Stimulated activated CD4-positive, alpha-beta T cell treated with anti-CD3 and anti-CD28 coated beads, Interleukin-1b, Interleukin-23, amount 100 ng/mL, for 48 hours (primary cell): ENCODE results near the gene TRAPPC5.
A peak's percentile ranks its signal among the peaks of the same experiment; 100 is the strongest.

Source experiments
- DNase-seq: peaks from one replicate; pipeline ENCODE4 v3.0.0-alpha.2; 2020

TRAPPC5 gene

DNA sequence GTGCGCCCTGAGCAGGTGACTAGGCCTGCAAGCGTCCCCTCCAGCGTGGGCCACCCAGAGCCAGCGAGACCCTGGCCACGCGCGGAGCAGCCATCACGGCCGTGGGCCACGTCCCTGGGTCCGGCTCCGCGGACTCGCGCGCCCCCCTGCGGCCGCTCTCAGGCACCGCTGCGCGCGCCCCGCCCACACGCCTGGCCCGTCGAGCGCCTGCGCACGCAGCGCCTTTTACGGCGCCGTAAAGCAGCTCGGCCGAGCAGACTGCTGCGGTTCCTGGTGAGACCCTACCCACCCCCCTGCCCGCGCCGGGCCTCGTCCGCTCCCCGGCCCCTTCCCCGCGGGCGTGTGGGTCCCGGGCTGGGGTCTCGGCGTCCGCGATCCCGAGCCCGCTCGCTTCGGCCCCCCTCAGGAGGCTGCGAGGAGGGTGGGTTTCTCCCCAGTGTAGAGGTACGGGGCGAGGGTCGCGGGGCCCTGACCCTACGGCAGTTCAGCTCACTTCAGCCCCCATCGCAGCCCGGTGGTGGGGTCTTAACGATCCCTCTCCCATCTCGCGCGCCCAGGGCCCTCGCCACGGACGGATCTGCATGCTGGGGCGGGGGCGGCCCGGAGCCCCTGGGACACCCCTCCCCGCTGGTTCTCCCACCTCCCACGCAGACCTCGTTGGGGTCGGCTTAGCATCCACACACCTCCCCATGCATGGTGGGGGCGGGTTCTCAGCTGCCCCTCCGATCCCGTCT lies at the start of gene TRAPPC5:
Gene TRAPPC5 (plus strand): TSS at position 228 of the 734 bp plus-strand sequence. CDS start 1,421 bp downstream, outside the sequence.
- peak; percentile 84 for DNase-seq

DNA sequence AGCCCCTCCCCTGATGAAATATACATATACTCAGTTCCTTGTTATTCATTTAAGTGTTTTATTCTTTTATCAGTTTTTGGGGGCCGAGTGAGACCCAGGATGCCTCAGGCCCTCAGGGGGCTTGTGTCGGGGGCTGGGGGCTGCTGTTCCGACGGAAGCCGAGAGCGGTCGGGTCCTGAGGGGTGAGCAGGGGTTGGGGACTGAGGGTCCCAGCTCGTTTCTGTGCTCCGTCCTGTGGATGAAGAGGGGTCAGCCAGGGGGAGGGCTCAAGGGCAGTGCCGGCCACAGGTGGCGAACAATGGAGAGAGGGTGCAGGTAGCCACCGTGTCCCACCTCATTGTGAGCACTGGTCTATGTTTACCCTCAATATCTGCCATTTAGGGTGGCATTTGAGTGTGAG lies 49.1 kb upstream of the TRAPPC5 start:
- DNase-seq: no peak

GRCh38 chr19:7632340-7633203 lies 48.1 kb upstream of the TRAPPC5 start:
- no peak for DNase-seq

DNA sequence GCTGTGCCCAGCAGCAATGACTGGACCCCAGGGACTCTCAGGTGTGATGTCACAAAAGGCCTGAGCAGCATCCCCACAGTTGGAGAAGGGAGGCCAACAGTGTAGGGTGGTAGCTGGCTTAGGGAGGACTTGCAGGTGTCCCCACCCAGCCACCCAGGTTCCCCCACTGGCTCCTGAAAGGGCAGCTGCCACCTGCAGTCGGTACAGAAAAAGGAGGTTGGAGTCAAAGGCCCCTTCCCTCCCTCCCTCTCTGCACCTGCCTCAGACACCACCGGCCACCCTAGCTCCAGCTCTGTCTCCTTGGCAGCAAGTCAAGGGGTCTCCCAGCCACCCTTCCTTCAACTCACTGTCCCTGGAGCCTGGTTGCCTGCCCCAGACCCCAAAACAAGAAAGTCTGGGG lies 46.9 kb upstream of the TRAPPC5 start, which contains the start of gene PCP2:
Gene PCP2 (minus strand): TSS at position 22 of the 400 bp plus-strand sequence. CDS start 262 bp downstream, outside the sequence.
- DNase-seq: no peak

- DNase-seq: no peak
Observed at GRCh38 chr19:7635670-7636069, 45.0 kb upstream of the TRAPPC5 start.

DNA sequence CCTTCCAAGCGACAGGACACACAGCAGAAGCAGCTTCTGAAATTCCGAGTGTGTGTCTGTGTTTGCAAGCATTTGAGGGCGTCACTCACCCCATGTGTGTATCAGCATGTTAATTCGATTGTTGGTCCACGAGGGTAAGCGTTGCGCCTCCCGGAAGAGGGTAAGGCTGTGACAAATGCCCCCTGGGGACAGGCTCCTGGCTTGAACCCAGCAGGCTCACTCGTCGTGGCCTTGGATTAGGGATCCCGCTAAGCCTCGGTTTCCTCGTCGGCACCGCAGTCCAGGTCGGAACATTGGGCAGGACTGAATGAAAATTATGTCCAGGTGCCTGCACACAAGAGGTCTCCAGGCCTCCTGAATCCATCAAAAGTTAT lies 44.3 kb upstream of the TRAPPC5 start:
- no peak for DNase-seq

DNA sequence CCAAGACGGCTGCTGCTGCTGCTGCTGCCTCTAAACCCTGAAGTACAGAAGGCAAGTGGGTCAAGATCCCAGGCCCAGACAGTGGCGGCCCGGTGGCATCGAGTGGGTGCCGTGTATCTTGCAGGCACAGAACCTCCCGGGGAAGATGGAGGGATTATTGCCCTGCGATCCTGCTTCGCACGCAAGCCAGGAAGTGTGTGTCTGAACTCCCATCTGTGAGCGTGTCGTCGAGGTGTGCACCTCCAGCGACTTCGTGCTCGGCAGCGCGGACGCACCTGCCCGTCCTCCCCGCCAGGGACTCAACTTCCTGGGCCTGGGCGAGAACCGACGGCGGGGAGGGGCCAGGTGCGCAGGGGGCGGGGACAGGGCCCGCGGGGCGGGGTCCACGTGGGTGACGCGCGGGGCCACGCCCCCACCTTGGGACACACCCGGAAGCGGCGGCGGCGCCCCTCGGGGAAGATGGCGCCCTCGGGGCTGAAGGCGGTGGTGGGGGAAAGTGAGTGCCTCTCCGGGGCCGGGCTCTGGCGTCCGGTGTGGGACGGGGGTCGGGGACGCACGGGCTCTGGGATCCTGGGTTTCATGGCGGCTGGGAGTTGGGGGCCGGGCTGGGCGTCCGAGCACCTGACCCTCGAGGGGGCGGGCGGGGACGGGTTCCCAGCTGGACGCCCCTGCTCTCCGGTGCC lies 43.8 kb upstream of the TRAPPC5 start, which contains the start of gene STXBP2:
Gene STXBP2 (plus strand): TSS at position 420 of the 683 bp plus-strand sequence. CDS start 40 bp downstream, at position 460.
- DNase-seq: peak; percentile 91

GRCh38 chr19:7637374-7638256 lies 43.0 kb upstream of the TRAPPC5 start:
- no peak for DNase-seq

GRCh38 chr19:7638802-7639465 lies 41.7 kb upstream of the TRAPPC5 start:
- no peak for DNase-seq

- DNase-seq: no peak
Observed at GRCh38 chr19:7639863-7640348, 40.7 kb upstream of the TRAPPC5 start.

DNA sequence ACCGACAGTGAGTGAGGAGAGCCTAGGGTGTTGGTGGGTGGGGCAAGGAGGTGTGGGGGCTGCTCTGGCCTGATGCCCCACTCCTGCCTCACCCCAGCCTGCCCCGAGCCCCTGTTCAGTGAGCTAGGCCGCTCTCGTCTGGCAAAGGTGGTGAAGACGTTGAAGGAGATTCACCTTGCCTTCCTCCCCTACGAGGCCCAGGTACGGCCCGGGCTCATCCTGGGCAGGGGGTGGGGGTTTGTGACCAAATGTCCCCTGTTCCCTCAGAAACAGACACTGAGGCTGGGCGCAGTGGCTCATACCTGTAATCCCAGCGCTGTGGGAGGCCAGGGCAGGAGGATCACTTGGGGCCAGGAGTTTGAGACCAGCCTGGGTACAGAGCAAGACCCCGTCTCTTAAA lies 39.8 kb upstream of the TRAPPC5 start:
- DNase-seq: no peak

DNA sequence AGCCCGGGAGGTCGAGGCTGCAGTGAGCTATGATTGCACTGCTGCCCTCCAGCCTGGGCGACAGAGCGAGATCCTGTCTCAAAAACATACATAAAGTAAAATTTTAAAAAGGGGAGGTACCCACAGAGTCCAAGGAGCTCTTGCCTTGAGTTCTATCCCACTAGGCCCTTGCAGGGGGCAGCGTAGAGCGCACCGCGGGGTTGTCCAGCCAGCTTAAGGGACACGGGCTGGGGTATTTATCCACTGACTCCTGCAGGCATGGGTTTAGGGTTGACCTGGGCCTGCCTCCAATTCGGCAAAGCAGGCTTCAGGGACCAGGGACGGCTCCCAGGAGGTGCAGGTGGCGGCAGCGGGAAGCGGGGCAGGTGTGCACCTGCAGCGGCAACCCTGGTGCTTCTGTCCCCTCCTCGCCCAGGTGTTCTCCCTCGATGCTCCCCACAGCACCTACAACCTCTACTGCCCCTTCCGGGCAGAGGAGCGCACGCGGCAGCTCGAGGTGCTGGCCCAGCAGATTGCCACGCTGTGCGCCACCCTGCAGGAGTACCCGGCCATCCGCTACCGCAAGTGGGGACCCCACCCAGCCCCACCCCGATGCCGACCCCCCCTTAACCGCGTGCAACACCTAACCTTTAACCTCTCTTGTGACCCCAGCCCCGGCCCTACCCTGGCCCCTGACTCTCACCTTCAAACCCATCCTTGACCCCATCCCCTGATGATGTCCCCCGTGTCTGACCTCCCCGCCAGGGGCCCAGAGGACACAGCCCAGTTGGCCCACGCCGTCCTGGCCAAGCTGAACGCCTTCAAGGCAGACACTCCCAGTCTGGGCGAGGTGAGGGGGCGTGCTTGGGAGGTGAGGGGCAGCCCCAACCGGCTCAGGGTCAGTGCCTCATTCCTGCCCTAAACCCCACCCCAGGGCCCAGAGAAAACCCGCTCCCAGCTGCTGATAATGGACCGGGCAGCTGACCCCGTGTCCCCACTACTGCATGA lies 39.0 kb upstream of the TRAPPC5 start:
- no peak for DNase-seq

GRCh38 chr19:7642295-7643030 lies 38.2 kb upstream of the TRAPPC5 start:
- DNase-seq: no peak

GRCh38 chr19:7643031-7643415 lies 37.6 kb upstream of the TRAPPC5 start:
- no peak for DNase-seq

- DNase-seq: peak; percentile 52
Observed at GRCh38 chr19:7643629-7644549, 36.7 kb upstream of the TRAPPC5 start.

- DNase-seq: no peak
Observed at GRCh38 chr19:7644550-7644877, 36.1 kb upstream of the TRAPPC5 start.

- no peak for DNase-seq
Observed at GRCh38 chr19:7645163-7645562, 35.5 kb upstream of the TRAPPC5 start.

DNA sequence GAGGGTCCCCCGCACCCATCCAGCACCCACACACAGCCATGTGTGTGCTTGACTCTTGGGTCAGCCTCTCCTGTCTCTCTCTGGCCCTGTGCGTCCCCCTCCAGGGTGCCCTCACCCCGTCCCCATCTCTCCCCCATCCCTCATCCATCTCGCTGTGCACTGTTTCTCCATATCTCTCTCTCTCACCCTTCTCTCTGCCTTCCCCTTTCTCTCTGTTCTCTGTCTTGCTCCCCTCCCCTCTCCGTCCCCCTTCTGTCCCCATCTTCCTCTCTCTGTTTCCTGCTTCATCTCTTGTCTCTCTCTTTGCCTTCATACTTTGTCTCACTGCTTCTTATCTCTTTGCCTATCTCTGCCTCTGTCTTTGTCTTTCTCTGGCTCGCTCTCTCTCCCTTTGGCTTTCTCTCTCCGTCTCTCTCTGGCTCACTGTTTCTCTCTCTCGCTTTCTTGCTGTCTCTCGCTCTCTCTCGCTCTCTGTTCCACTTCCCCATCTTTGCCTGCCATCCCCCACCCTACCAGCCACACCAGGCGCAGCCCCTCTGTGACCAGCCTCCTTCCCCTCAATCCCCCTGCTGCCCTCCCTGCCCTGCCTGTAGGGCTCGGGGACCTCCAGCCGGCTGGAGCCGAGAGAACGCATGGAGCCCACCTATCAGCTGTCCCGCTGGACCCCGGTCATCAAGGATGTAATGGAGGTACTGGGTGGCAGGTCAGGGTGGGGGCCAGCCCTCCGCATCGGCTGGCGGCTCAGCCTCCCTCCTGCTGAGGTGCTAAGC lies 34.8 kb upstream of the TRAPPC5 start:
- no peak for DNase-seq
